ENCODE results near the gene FAM83G.
"Not testable (repeated sequence)": the region's sequence is repeated elsewhere in the genome, so short reads cannot be mapped to it uniquely, and the experiment has no call there.

Gene FAM83G

GRCh38 chr17:18950944-18951905 is 53.3 kb downstream of the FAM83G start:
- no peak for DNase-seq

GRCh38 chr17:18950346-18950745 is 54.2 kb downstream of the FAM83G start:
- no peak for DNase-seq

- no peak for DNase-seq
Measured at GRCh38 chr17:18949566-18949965, 55.0 kb downstream of the FAM83G start.

GRCh38 chr17:18948476-18949006 is 56.0 kb downstream of the FAM83G start:
- DNase-seq = no peak

GRCh38 chr17:18947866-18948265 is 56.7 kb downstream of the FAM83G start:
- no peak for DNase-seq

- DNase-seq = no peak
Measured at GRCh38 chr17:18946536-18946935, 58.0 kb downstream of the FAM83G start.

- DNase-seq = no peak
Measured at GRCh38 chr17:18944646-18945045, 59.9 kb downstream of the FAM83G start.

- no peak for DNase-seq
Measured at GRCh38 chr17:18938692-18939023, 65.9 kb downstream of the FAM83G start.

GRCh38 chr17:18937981-18938691 is 66.4 kb downstream of the FAM83G start:
- DNase-seq = no peak

GRCh38 chr17:18933102-18934058 is 71.2 kb downstream of the FAM83G start:
- no peak for DNase-seq

- DNase-seq = no peak
Measured at GRCh38 chr17:18932360-18933055, 72.1 kb downstream of the FAM83G start.

- no peak for DNase-seq
Measured at GRCh38 chr17:18928628-18929125, 75.9 kb downstream of the FAM83G start.

- no peak for DNase-seq
Measured at GRCh38 chr17:18925187-18925586, 79.4 kb downstream of the FAM83G start.

- DNase-seq = not testable (repeated sequence)
Measured at GRCh38 chr17:18922596-18922995, 82.0 kb downstream of the FAM83G start.

GRCh38 chr17:18921912-18922451 is 82.6 kb downstream of the FAM83G start:
- no peak for DNase-seq

- DNase-seq = no peak
Measured at GRCh38 chr17:18921485-18921884, 83.1 kb downstream of the FAM83G start.

GRCh38 chr17:18920911-18921441 is 83.6 kb downstream of the FAM83G start:
- DNase-seq = no peak

- no peak for DNase-seq
Measured at GRCh38 chr17:18919963-18920362, 84.6 kb downstream of the FAM83G start.

Measured in activated T-cell treated with anti-CD3 and anti-CD28 coated beads, Interleukin-2, amount 50 U/mL, for 1 hour (primary cell).